Adipocyte (in vitro differentiated cells): ENCODE measurements around the gene COL26A1.

Experiments used
- DNase-seq: peaks from one replicate; pipeline ENCODE4 v3.0.0-alpha.2; 2015; ENCODE audit warnings: low read depth
- H3K27me3 ChIP-seq: replicated peaks from 2 replicates; pipeline ENCODE4 v1.7.0; 2013; ENCODE audit warnings: mild to moderate bottlenecking, low read length, moderate library complexity; ENCODE audit not compliant: control insufficient read depth, insufficient read depth
- H3K36me3 ChIP-seq: 2 replicates; pipeline ENCODE4 v1.7.0; 2013; ENCODE audit warnings: low read length, mild to moderate bottlenecking, moderate library complexity; ENCODE audit not compliant: control insufficient read depth, insufficient read depth, severe bottlenecking
- H3K4me1 ChIP-seq: 2 replicates; pipeline ENCODE4 v1.7.0; 2013; ENCODE audit warnings: mild to moderate bottlenecking, low read length, moderate library complexity; ENCODE audit not compliant: control insufficient read depth, insufficient read depth
- H3K4me3 ChIP-seq: 2 replicates; pipeline ENCODE4 v1.7.0; 2013; ENCODE audit warnings: mild to moderate bottlenecking, low read length, moderate library complexity
- H3K9ac ChIP-seq: 2 replicates; pipeline ENCODE4 v1.7.0; 2013; ENCODE audit warnings: mild to moderate bottlenecking, low read length, moderate library complexity
- H3K9me3 ChIP-seq: 2 replicates; pipeline ENCODE4 v1.7.0; 2013; ENCODE audit warnings: mild to moderate bottlenecking, low read length, moderate library complexity; ENCODE audit not compliant: control insufficient read depth

Gene COL26A1

GRCh38 chr7:101405474-101406067, 42.9 kb downstream of the COL26A1 start:
- H3K4me3 ChIP-seq: no peak overlapping the region
- no peak for DNase-seq
- H3K4me1 ChIP-seq: peaks cover 7% of the 10 kb centered on the region
- no peak overlapping the region for H3K9ac ChIP-seq
- peaks cover 20% of the 10 kb centered on the region for H3K9me3 ChIP-seq
- peaks cover 56% of the 10 kb centered on the region for H3K27me3 ChIP-seq
- no peaks in the 10 kb centered on the region for H3K36me3 ChIP-seq

- peak; percentile 67 for DNase-seq
- Histone ChIP-seq H3K9ac (no peak overlapping the region), H3K9me3 (peaks cover 15% of the 10 kb centered on the region), H3K4me3 (no peak overlapping the region), H3K4me1 (no peaks in the 10 kb centered on the region), H3K36me3 (no peaks in the 10 kb centered on the region), H3K27me3 (peaks cover 69% of the 10 kb centered on the region)
Measured at GRCh38 chr7:101410743-101411507, 48.2 kb downstream of the COL26A1 start.

DNA sequence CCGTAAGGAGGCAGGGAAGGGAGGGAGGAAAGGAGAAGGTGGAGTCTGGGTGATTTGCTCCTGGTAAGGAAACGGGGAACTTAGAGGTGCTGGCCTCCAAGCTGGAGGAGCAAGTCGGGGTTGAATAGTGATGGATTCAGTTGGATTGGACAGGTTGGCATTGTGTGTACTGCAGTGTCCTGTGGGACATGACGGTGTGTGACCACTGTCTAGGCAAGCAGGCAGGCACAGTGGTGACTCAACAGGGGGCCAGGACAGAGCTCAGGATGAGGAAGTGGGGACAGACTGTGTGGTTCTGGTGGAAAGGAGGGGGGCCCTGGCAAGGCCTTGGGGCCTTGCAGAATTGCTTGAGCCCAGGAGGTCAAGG, 48.8 kb downstream of the COL26A1 start:
- peaks cover 69% of the 10 kb centered on the region for H3K27me3 ChIP-seq

GRCh38 chr7:101412976-101413375, 50.3 kb downstream of the COL26A1 start:
- Histone ChIP-seq H3K4me1 (no peaks in the 10 kb centered on the region), H3K4me3 (no peak overlapping the region), H3K9me3 (peaks cover 13% of the 10 kb centered on the region), H3K36me3 (no peaks in the 10 kb centered on the region), H3K27me3 (peaks cover 58% of the 10 kb centered on the region), H3K9ac (no peak overlapping the region)
- no peak for DNase-seq

More for the DNA sequence above, 48.8 kb downstream of the COL26A1 start:
- no peak for DNase-seq
- Histone ChIP-seq H3K9ac (no peak overlapping the region), H3K4me3 (no peak overlapping the region), H3K4me1 (no peaks in the 10 kb centered on the region), H3K9me3 (peaks cover 15% of the 10 kb centered on the region), H3K36me3 (no peaks in the 10 kb centered on the region)

GRCh38 chr7:101418694-101419093, 56.0 kb downstream of the COL26A1 start:
- no peaks in the 10 kb centered on the region for H3K36me3 ChIP-seq
- H3K4me1 ChIP-seq: no peaks in the 10 kb centered on the region
- peaks cover 46% of the 10 kb centered on the region for H3K27me3 ChIP-seq
- no peak overlapping the region for H3K4me3 ChIP-seq
- no peak overlapping the region for H3K9ac ChIP-seq
- no peak for DNase-seq
- H3K9me3 ChIP-seq: no peaks in the 10 kb centered on the region

DNA sequence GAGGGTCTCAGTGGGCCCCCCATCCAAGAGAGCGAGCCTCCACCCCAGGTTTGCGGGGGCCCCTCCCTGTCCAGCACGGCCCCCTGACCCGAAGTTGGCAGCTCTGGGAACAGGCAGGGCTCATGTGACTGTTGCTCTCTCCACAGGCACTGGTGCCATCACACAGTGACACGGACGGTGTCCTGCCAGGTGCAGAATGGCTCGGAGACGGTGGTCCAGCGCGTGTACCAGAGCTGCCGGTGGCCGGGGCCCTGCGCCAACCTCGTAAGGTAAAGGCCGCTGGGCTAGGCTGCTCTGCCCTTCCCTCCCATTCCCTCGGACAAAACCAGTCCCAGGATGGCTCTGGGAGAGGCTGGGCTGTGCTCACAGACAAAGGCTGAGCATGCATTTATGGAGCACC, 57.2 kb downstream of the COL26A1 start:
- Histone ChIP-seq H3K4me1 (no peaks in the 10 kb centered on the region), H3K9ac (no peak overlapping the region), H3K36me3 (no peaks in the 10 kb centered on the region), H3K27me3 (peaks cover 41% of the 10 kb centered on the region), H3K9me3 (no peaks in the 10 kb centered on the region), H3K4me3 (no peak overlapping the region)
- DNase-seq: no peak

DNA sequence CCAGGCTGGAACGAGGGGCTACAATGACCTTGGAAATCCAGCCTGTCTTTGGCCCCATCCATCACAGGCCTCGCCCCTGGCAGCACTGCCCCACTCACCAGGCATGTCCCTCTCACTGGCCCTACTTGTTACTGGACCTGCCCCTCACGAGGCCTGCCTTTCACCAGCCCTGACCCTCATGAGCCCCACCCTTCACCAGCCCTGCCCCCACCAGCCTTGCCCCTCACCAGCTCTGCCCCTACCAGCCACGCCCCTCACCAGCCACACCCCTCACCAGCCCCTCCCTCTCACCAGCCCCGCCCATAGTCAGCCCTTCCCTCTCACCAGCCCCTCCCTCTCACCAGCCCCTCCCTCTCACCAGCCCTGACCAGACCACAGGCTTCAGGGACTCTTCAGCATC, 57.8 kb downstream of the COL26A1 start:
- H3K9ac ChIP-seq: no peak overlapping the region
- no peak overlapping the region for H3K4me3 ChIP-seq
- peaks cover 37% of the 10 kb centered on the region for H3K27me3 ChIP-seq
- H3K9me3 ChIP-seq: no peaks in the 10 kb centered on the region
- H3K4me1 ChIP-seq: no peaks in the 10 kb centered on the region
- no peaks in the 10 kb centered on the region for H3K36me3 ChIP-seq
- DNase-seq: no peak

DNA sequence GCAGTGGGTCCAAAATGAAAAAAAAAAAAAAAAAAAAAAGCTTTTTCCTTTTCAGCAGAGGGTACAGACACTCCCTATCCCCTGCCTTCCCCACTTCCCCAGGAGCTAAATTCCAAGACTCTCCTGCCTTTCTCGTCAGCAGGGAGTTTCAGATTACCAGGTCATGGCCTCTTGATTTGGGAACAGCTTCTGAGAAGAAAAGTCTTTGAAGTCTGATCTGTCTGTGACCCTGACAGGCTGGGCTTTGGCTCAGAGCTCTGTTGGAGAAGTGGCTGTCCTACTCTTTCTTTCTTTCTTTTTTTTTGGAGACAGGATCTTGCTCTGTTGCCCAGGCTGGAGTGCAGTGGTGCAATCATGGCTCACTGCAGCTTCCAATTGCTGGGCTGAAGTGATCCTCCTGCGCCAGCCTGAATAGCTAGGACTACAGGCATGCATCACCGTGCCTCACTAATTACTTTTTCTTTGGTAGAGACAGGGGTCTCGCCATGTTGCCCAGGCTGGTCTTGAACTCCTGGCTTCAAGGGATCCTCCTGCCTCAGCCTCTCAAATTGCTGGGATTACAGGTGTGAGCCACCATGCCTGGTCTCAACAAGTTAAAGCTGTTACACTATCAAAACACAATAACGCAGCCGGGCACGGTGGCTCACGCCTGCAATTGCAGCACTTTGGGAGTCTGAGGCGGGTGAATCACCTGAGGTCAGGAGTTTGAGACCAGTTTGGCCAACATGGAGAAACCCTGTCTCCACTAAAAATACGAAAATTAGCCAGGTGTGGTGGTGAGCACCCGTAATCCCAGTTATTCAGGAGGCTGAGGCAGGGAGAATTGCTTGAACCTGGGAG, 59.9 kb downstream of the COL26A1 start:
- no peak overlapping the region for H3K4me3 ChIP-seq
- H3K27me3 ChIP-seq: peaks cover 36% of the 10 kb centered on the region
- H3K9me3 ChIP-seq: peaks cover 3% of the 10 kb centered on the region
- DNase-seq: no peak
- no peaks in the 10 kb centered on the region for H3K36me3 ChIP-seq
- no peak overlapping the region for H3K9ac ChIP-seq
- no peaks in the 10 kb centered on the region for H3K4me1 ChIP-seq

- no peaks in the 10 kb centered on the region for H3K4me1 ChIP-seq
- no peak for DNase-seq
- no peak overlapping the region for H3K9ac ChIP-seq
- H3K36me3 ChIP-seq: no peaks in the 10 kb centered on the region
- H3K27me3 ChIP-seq: peaks cover 39% of the 10 kb centered on the region
- H3K9me3 ChIP-seq: peaks cover 3% of the 10 kb centered on the region
- H3K4me3 ChIP-seq: no peak overlapping the region
Measured at GRCh38 chr7:101426303-101427011, 63.8 kb downstream of the COL26A1 start.

DNA sequence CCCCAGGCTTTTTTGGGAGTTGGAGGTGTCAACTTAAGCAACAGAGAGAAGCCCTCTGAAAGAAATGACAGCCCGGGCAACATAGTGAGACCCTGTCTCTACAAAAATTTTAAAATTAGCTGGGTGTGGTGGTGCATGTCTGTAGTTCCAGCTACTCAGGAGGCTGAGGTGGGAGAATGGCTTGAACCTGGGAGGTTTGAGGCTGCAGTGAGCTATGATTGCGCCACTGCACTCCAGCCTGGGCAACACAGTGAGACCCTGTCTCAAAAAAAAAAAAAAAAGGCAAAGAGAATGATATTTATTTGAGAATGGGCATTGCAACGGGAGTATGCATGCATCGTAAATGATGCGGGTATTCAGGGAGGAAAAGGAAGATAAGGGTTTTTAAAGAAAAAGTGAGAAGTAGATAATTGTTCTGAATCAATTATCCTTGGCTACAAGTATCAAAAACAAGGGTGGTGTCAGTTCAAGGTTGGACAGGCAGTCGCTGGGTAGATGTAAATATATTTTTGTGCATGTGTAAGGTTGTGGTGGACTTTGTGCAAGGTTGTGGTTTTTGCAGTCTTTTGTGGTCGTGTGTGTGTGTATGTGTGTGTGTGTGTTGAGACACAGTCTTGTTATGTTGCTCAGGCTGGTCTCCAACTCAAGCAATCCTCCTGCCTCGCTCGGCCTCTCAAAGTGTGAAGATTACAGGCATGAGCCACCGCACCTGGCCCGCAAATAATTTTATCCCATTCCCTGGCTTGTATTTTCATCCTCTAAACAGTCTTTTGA, 65.6 kb downstream of the COL26A1 start:
- Histone ChIP-seq H3K36me3 (no peaks in the 10 kb centered on the region), H3K9ac (no peak overlapping the region), H3K4me3 (no peak overlapping the region), H3K9me3 (peaks cover 3% of the 10 kb centered on the region), H3K4me1 (no peaks in the 10 kb centered on the region), H3K27me3 (peaks cover 50% of the 10 kb centered on the region)
- DNase-seq: no peak
